GM20000 (cell line): ENCODE results near the gene GPRIN2.

Experiments
- DNase-seq: peaks from one replicate; pipeline ENCODE4 v3.0.0; 2012; ENCODE audit warnings: low spot score
- CTCF ChIP-seq: IDR thresholded peaks from 2 replicates; pipeline ENCODE4 v1.5.1; 2012; ENCODE audit warnings: mild to moderate bottlenecking, control low read depth; ENCODE audit errors: extremely low read depth, missing control alignments

GPRIN2 gene

GRCh38 chr10:46547541-46548497 is 8.6 kb downstream of the GPRIN2 start:
- no peak for TF ChIP-seq CTCF
- DNase-seq, result no peak

- no peak for TF ChIP-seq CTCF
- DNase-seq, result no peak
These were observed 9.6 kb downstream of the GPRIN2 start for GRCh38 chr10:46546591-46547540.

- TF ChIP-seq CTCF, result no peak
- DNase-seq, result peak; percentile 54
These were observed 10.4 kb downstream of the GPRIN2 start for GRCh38 chr10:46545861-46546590.

GRCh38 chr10:46544989-46545791 is 11.3 kb downstream of the GPRIN2 start:
- TF ChIP-seq CTCF, result peak; percentile 17
- DNase-seq, result peak; percentile 72

GRCh38 chr10:46543466-46544377 is 12.7 kb downstream of the GPRIN2 start:
- no peak for DNase-seq
- no peak for TF ChIP-seq CTCF
